GM12892 (cell line): ENCODE measurements around the gene ASMT.

Experiments
- POLR2A ChIP-seq: IDR thresholded peaks from 2 replicates; pipeline ENCODE4 v1.6.1; 2011; ENCODE audit warnings: low read depth, low read length, control low read depth
- POLR2AphosphoS5 ChIP-seq: IDR thresholded peaks from 2 replicates; pipeline ENCODE4 v1.6.1; 2011; ENCODE audit warnings: low read depth, low read length, control low read depth
- TAF1 ChIP-seq: IDR thresholded peaks from 2 replicates; pipeline ENCODE4 v1.6.1; 2011; ENCODE audit warnings: low read depth, mild to moderate bottlenecking, control low read depth, low read length, borderline replicate concordance

- TF ChIP-seq POLR2A (no peak), POLR2AphosphoS5 (no peak), TAF1 (no peak)
These were observed 45.0 kb downstream of the ASMT start for GRCh38 chrX:1659664-1660461.
